Upper lobe of left lung (tissue), 4 donors: ENCODE measurements around the gene TMEM164.

ENCODE experiments used
- CTCF ChIP-seq, 6 experiments: fragments of 450-650 bp in 4 of 6; fragments of 200-600 bp in 2 of 6; sonication (generic) in 2 of 6; IDR thresholded peaks; one replicate each; pipeline ENCODE4 v1.5.1; 2016 to 2019; ENCODE audit warnings: antibody characterized with exemption in 6 of 6
- POLR2A ChIP-seq, 4 donors: fragments of 450-650 bp; IDR thresholded peaks; one replicate each; pipeline ENCODE4 v1.5.1; 2016 to 2017; ENCODE audit warnings: antibody characterized with exemption in 4 of 4, mild to moderate bottlenecking in 2 of 4

GRCh38 chrX:110136136-110136535 is 133.2 kb downstream of the TMEM164 start:
- TF ChIP-seq CTCF (IDR thresholded peaks at IDR 0.05) (no peak), POLR2A (IDR thresholded peaks at IDR 0.05) (no peak)
